ENCODE measurements around the gene DPPA3.
"Not testable (repeated sequence)": the region's sequence is repeated elsewhere in the genome, so short reads cannot be mapped to it uniquely, and the experiment has no call there.

The DPPA3 gene

GRCh38 chr12:7731486-7731885 is 20.3 kb downstream of the DPPA3 start:
- no peak for DNase-seq

GRCh38 chr12:7732993-7733392 is 21.8 kb downstream of the DPPA3 start:
- DNase-seq, result peak; percentile 40

GRCh38 chr12:7747246-7747645 is 36.0 kb downstream of the DPPA3 start, which contains the start of gene CLEC4C:
Gene CLEC4C (minus strand): TSS chr12:7747375. CDS start chr12:7747348, 27 bp downstream.
- DNase-seq, result peak; percentile 35

- peak; percentile 77 for DNase-seq
These were observed 37.6 kb downstream of the DPPA3 start for GRCh38 chr12:7748852-7749251.

GRCh38 chr12:7749442-7749841 is 38.2 kb downstream of the DPPA3 start:
- DNase-seq, result no peak

GRCh38 chr12:7750350-7750749 is 39.1 kb downstream of the DPPA3 start:
- no peak for DNase-seq

- no peak for DNase-seq
These were observed 40.2 kb downstream of the DPPA3 start for GRCh38 chr12:7751394-7751793.

- DNase-seq, result peak; percentile 54
These were observed 41.0 kb downstream of the DPPA3 start for GRCh38 chr12:7751941-7752922.

- DNase-seq, result not testable (repeated sequence)
These were observed 44.4 kb downstream of the DPPA3 start for GRCh38 chr12:7755668-7756067.

- DNase-seq, result no peak
These were observed 45.8 kb downstream of the DPPA3 start for GRCh38 chr12:7756993-7757392.

- no peak for DNase-seq
These were observed 47.5 kb downstream of the DPPA3 start for GRCh38 chr12:7758766-7759140.

Measured in hematopoietic multipotent progenitor cell treated with erythropoietin and hydrocortisone succinate and interleukin-3 and kit ligand, for 6 days (in vitro differentiated cells).